ENCODE data around the gene GPNMB.

Gene GPNMB

DNA sequence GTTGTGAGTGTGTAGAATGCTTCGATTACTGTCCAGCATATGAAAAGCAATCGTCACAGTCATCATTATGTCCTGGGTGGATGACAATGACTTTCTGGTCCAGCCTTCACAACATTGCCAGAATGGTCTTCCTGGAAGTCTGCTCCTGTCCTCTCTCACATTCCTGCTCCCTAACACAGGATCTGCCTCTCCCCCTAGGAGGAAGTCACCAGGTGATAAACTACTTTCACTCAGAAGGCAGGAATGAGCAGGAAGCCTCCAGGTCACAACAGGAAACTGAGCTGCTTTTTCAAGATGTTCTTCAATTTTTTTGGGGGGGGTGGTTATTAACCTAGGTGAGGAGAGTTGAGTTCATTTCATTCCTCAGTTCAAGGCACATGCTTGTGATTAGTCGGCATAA lies 13.6 kb upstream of the GPNMB start:
- no peak for DNase-seq

DNA sequence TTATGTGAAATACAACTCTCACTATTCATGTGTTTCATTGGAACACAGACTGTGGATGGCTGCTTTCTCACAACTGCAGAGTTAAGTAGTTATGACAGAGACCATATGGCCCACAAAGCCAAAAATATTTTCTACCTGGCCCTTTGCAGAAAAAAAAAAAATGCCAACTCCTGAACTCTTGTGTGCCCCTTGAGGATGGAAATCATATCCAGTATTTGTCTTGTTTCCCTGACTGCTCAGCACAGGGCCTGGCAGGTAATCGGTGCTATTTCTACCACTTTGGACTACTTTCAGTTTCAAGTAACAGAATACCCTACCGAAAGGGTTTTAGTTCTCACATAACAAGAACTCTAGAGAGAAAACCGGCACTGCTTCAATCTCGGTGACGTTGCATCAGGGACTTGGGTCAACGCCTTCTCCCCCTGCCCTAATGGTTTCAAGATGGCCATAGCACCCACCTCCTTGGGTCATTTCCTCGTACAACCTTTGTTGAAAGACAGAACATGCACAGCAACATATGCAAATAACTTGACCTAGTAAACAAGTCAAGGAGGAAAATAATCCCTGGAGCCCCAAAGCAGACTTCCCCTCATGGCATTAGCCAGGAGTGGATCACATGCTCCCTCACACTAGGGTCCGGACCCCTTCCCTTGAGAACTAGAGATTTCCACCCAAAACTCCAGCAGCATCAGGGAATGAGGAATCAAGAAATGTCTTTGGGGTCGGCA lies 11.8 kb upstream of the GPNMB start:
- DNase-seq, result no peak

DNA sequence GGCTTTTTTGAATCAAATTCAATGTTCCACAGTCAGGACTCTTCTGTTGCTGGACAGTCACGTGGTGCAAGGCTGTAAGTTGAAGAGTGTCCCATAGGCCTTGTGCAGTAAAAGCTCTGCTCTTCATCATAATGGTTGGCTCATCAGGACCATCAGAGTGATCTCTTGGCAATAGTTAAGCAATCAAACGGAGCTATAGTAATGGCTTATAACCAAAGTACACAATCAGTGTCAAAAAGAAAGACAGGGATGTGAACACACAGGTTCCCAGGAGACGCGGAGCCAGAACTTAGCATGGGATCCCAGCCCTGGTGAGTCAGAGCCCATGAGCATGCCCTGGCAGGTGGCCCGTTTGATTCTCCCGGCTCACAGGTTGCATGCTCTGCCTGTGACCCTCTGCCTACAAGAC lies 10.8 kb upstream of the GPNMB start:
- no peak for DNase-seq

DNA sequence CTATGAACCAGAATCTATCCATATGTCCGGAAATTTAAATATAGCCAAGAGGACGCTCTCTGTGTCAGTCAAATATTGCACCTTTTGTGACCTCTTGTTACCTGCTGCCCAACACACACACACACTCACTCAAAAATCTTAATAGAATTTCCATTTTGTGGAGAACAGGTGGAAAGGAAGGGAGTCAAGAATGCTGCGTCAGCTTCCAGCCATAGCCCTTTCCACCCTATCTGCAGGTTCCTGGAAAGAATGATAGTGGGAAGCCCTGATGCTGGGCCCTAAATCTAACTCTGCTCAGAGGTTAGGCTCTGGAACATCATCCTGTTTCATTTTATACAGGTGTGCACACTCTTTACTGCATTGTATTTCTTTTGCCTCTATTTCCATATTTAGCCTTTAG lies 9.6 kb upstream of the GPNMB start:
- DNase-seq, result no peak

DNA sequence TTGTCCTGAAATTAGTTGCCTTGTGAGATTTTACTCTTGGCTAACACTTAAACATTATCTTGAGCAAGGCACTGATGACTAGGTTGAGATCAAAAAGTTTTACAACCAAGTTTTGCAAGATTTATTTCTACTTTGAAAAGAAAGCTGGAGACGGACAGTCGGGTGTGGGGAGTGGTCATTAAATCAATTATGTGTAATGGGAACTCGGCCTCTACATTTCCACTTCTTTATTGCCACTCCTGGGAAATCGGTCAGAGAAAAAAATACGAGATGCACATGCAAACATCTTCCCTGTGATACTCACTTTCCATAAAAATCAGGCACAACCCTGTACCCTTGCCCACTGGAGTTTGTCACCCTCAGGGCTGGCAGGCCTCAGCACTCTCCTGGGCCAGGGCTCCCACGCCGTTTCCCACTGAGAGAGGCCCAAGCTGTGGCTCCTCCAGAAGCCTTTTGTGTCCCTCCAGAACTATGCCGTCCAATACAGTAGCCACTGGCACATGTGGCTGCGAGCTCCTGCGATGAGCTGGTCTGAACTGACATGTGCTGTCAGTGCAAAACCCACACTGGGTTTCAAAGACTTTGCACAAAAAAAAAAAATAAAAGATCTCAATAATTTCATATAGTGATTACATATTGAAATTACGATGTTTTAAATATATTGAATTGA lies 7.5 kb upstream of the GPNMB start:
- no peak for DNase-seq

DNA sequence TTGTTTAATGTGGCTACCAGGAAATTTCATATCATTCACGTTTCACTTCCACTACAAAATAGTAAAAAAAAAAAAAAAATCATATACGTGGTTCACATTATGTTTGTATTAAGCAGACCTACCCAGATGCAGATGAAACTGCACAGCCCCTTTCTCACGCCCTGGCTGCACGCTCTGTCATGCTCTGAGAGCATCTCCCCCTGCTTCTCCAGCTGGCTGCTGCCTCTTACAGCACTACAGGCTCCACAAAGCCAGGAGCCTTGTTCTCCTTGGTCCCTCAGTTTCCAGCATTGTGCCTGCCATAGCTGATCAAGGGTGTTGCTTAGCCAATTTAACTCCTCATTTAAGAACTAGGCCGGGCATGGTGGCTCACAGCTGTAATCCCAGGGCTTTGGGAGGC lies 6.9 kb upstream of the GPNMB start:
- no peak for DNase-seq

DNA sequence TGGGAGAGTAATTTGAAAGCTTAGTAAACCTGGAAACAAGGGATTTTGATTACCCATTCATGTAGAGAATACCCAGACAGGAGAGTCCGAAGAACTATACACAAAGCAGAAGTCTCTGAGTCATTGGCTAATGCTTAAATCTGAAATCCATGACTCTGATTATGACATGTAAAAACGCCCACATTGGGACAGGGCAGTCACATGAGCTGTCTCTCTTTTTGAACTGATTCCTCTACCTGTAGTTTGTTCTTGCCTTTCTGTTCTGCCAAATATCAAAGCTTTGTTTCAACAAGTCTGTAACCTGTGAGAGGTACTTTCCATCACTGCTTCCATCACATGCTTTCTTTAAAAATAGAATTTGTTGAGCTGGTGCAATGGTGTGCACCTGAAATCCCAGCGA lies 4.3 kb upstream of the GPNMB start:
- no peak for DNase-seq

DNA sequence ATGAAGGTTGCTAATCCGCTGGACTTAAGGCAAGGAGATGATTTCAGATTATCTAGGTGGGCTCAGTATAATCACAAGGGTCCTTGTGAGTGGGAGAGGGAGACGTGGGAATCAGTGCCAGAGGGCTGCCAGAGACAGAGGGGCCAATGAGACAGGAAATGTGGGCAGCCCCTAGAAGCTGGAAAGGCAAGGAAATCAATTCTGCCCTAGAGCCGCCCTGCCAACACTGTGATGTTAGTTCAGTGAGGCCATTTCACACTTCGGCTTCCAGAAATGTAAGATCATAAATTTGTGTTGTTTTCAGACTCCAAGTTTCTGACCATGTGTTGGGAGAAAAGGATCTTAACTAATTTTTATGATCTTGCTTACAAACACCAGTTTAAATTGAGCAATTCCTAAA lies 3.6 kb upstream of the GPNMB start:
- no peak for DNase-seq

DNA sequence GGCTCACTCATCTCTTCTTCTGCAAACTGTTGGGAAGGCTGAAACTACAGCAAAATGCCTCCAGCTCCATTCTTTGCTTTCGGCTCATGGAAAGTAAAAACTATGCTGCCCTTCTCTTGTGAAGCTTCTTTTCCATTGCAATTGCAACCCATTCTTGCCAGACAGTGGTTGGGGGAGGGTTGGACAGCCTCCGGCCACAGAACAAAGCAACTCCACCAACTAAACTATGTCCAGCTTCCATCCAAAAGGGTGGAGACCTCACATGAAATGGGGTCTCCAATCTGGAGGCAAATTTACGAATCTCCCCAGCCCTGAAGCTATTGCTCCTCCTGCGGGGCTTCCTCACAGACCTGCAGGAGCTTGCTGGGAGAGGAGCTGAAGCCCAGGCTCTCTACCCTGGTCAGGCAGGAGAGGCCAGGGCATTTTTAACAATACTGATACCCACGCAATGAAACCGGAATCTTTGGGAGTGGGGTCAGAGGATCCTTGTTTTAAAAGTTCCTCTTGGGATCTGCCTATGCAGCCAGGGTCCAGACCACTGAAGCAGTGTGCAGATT lies 549 bp downstream of the GPNMB start:
- DNase-seq, result no peak

DNA sequence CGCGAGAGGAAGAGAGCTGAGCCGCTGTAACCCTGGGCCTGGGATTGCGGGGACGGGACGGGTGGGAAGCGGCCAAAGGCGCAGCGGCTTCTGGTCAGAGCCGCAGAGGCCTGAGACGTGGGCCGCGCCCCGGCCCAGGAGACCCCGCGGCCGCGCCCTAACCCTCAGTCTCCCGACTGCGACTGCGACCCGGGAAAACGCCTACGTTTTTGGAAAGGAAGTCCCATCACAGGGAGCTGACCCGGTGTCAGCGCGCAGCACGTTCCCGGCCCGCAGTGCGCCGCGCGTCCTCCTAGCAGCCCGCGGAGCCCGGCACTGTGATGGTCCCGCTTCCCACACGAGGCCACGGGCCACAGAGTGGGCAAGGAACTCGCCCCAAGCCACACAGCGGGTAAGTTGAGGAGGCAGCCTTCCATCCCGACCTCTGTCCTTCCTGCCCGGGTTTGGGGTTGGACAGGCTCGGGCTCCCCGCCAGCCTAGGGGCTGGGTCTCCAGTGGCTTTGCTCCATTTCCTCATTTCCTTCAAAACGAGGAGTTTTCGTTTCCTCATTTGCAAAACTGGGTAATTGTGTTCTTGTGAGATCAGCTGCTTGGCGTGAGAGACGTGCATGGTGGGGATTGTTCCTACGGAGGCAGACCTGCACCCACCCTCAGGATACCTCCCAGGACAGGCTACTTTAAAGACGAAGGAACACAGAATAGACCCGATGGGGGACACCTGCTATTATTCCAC lies 1.2 kb downstream of the GPNMB start:
- DNase-seq, result peak; percentile 24

DNA sequence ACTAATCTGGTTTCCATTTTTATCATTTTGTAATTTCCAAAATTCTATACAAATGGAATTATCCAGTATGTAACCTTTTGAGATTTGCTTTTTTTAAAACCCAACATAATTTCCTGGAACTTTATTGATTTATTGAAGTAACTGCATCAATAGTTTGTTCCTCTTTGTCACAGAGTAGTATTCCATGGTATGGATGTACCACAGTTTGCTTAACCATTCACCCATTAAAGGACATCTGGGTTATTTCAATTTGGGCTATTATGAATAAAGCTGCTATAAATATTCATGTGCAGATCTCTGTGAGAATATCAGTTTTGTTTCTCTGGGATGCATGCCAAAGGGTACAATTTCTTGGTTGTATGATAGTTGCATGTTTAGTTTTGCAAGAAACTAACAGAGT lies 2.9 kb downstream of the GPNMB start:
- DNase-seq, result no peak

DNA sequence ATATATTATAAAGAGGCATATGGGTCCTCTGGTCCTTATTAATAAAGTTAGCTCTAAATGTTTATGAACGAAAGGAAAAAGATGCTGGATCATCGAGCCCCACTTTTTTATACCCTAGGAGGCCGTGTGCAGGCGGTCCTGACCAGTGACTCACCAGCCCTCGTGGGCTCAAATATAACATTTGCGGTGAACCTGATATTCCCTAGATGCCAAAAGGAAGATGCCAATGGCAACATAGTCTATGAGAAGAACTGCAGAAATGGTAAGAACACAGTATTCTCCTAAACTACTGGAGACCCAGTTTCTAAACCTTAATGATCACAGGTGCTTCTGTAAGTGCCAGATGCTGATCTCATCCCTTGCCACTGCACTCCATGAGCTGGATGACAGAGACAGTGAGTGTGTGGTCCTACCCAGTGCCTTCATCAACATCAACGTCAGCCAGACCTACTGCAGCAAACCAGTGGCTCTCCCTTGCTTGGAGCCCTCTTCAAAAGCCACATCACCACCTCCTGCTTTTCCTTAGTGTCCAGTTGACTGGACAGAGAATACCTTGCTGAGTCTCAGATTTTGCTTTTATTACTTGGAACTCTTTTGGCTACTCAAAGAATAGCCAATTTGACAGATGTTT lies 7.6 kb downstream of the GPNMB start:
- DNase-seq, result no peak

DNA sequence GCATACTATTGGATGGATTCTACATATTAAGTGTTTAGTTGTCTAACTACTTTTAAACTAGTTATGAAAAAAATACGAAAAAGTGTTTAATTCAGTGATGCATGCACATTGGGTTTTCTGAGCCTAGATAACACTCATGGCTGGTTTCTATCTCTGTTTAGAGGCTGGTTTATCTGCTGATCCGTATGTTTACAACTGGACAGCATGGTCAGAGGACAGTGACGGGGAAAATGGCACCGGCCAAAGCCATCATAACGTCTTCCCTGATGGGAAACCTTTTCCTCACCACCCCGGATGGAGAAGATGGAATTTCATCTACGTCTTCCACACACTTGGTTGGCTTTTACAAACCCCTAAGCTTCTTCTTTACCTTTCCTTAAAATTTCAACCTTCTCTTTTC lies 10.2 kb downstream of the GPNMB start:
- DNase-seq, result no peak

DNA sequence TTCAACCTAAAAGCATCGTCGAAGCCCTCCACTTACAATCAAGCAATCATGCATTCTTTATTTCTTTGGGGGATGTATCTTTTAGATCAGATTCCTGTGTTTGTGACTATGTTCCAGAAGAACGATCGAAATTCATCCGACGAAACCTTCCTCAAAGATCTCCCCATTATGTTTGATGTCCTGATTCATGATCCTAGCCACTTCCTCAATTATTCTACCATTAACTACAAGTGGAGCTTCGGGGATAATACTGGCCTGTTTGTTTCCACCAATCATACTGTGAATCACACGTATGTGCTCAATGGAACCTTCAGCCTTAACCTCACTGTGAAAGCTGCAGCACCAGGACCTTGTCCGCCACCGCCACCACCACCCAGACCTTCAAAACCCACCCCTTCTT lies 13.8 kb downstream of the GPNMB start:
- no peak for DNase-seq

DNA sequence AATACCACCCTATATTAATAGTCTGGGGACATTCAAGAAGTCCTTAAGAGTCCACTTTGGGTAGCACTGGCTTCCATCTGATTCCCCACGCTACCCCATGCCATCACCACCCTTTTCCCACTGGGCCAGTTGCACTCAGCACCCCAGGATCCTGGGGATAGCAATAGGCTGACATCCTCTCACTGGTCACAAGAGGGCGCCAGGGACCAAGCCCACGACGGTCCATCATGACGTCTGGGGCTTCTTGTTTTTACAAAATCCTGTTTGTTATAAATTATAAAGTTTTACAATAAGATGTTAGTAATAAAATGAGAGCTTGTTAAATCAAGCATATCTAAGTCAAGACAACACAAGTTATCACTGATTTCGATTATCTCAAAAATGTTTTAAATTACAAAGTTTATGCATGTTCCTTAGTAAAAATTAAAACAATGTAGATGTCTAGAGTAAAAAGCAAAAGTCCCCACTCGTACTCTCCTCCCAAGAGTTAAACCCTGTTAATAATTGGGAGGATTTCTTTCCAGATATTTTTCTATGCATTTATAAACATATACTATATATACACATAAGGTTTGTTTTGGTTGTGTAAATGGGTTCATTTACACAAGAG lies 15.4 kb downstream of the GPNMB start:
- DNase-seq, result peak; percentile 38

DNA sequence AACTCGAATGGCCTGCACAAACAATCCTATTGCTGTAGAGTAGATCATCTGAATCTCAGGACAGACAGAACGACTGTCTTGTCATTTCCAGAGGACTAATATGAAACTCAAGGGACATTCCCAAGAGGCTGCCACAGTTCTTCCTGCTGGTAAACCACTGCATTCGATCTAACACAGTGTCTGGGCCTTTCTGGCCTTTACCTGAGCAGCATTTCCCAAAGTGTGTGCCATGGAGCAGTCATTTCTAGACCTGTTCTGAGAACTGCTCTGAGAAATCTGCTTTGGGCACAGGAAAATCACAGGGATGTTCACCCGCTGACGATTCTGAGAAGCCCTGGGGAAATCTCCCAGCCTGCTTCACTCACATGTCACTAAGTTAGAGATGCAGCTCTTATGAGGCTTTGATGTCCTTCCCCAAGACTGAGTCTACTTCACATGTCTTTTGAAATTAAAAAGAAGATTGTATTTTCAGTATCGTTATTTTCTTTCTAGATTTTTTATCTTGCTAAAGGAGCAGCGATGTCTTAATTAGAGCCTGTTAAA lies 18.4 kb downstream of the GPNMB start:
- DNase-seq, result no peak

DNA sequence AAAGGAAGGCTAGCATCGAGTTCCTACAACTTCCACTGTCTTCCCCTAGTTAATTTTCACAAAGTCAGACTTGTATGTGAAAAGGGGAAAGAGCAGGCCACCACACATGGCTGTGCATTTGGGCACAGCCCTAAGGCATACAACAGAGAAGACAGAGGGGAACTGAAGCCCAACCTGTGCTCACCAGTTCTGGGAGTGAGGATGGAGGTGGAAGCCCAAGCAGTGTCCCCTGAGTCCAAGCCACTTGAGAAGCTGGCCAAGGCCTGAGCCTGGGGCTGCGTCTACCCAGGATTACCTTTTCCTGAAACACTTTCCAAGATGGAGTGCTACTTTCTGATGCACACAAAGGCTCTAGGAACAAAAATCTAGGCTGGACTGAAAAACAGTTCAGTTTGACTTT lies 20.3 kb downstream of the GPNMB start:
- no peak for DNase-seq

DNA sequence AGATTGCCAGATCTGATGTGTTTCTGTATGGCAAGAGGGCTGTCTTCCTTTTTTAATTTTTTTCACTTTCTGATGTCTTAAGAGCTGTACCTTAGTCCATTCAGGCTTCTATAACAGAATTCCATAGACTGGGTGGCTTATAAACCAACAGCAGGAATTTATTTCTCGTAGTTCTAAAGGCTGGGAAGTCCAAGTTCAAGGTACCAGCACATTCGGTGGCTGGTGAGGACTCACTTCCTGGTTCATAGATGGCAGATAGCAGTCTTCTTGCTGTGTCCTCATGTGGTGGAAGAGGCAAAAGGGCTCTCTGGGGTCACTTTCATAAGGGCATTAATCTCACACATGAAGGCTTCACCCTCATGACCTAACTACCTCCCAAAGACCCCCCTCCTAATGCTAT lies 20.8 kb downstream of the GPNMB start:
- DNase-seq, result no peak

DNA sequence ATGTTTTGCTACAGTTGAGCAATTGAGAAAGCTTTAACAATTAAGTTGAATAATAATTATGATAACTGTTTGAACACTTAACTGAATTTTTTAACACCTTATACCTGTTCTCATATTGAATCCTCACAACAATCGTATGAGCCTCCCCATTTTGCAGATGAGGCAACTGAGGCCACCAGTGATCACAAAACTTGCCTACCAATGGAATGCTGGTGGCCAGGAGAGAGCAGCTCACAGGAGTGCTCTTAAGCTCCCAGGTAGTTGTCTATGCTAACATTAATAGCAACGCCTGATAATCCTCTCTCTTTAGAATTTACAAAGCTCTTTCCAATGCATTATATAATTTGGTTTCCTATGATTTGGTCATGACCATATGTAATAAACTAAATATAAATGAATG lies 21.6 kb downstream of the GPNMB start:
- DNase-seq, result no peak

DNA sequence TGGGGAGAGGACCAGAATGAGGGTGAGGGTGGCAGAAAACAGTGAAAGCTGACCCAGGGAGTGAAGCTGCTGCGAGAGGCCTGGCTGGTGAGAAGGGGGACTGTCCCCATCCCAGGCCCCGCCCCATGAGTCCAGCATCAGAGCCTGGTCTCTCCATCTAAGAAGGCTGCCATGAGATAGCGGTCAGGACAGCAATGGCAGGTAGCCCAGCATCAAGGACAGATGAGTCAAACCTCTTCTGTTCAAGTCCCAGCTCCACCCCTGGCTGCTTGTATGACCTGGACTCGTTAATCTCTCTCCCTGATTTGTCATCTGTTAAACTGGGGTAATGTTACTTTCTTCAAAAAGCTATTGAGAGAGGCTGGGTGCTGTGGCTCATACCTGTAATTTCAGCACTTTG lies 22.2 kb downstream of the GPNMB start:
- DNase-seq, result no peak

DNA sequence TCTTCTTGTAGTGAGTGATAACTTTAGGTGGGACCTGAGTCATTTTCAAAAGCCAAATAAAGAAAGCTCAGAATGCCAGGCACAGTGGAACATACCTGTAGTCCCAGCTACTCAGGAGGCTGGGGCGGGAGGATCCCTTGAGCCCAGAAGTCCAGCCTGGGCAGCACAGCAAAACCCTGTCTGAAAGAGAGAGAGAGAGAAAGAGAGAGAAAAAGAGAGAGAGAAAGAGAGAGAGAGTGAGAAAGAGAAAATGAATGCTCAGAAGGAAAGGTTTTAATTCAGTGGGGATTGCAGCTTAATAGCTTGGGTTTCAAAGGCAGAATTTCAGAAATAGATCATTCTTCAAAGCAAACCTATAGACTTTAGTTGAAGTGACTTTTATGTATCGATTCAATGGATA lies 25.7 kb downstream of the GPNMB start:
- DNase-seq, result no peak

DNA sequence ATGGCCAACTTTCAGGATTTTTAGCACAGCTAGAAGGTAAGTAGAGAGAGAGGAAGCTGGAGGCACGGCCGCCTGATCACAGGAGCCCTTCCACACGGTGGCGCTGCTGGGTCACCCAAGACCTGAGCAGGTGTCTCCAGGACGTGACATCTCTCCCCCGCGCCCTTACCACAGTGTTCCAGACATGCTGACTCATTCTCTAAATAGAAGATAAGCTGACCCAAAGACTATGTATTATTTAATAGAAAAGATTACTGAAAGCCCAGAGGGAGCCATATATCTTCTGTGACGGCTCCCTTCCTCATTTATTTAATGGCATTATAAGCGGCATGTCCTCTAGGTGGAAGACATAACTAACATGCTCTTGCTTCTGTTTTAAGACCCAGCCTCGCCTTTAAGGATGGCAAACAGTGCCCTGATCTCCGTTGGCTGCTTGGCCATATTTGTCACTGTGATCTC lies 26.6 kb downstream of the GPNMB start:
- peak; percentile 84 for DNase-seq

DNA sequence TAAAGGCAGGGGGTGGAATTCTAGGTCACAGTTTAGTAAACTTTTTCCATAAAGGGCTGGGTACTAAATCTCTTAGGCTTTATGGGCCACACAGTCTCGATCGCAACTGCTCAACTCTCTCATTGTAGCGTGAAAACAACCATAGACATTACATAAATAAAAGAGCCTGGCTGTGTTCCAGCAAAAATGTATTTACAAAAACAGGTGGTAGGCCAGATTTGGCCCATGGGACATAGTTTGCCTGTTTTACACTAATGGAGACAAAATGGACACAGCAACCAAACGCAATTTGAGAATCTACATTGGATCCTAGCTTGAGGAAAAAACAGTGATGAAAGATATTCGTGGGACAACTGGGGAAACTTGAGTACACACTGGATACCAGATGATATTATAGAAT lies 29.3 kb downstream of the GPNMB start:
- no peak for DNase-seq

Measured in CD4-positive, alpha-beta T cell treated with Interferon gamma for 1 hour (primary cell).